ENCODE data around the gene PLA2G4B. TPM values are rescaled to one million over a fixed set of nuclear protein-coding genes. Genes with fewer than 3 reads are reported as not detected.
A peak's percentile ranks its signal among the peaks of the same experiment; 100 is the strongest.

PLA2G4B gene
- total RNA-seq, 1 experiment from 2014 or later, result 4.7 TPM

DNA sequence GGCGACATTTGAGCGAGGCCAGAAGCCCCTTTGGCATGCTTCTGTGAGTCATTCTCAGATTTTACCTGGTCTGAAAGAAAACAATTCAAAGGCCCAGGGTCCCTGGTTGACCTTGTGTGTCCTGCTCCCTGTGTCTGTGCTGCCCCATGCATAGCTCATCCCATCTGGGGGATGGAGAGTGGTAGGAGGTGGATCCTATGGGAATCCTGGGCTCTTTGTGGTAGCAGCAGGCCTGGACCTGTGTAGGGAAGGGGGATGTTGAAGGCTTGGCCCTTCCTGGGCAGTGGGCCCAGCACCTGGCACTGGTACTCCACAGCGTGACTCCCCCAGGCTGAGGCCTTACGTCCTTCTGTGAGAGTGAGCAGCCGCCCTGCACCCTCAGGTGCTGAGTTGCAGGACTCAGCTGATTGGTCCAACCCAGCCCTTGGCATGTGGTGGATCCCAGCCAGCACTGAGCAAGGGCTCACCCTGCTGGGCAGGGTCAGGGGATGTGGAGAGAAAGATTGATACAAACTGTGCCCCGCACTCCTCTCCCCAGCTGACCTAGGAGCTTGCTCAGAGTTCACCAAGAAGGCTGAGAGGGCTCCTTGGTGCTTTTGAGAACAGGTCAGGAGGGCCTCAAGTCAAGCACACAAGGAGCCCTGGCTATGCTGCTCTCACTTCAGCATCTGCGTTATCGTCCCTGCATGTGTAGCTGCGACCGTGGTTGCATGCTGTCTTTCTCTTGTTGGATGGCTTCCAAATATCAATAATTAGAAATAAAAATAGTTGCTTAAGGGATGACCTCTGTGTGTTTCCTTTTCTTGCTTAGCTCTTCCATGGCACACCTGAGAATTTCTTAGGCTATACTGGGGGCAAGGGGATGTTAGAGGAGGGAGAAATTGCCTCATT, 32.1 kb upstream of the PLA2G4B start:
- ChIA-PET POLR2A (interaction anchor here (0.6 kb wide), 1 partner anchor 183 kb away, joined by 6 read pairs; no protein-coding TSS in a partner anchor), CTCF (no interaction called here)
- H3K27ac ChIP-seq (ENCODE audit: low read length), result no peak overlapping the region
- no peak overlapping the region for H3K4me3 ChIP-seq (ENCODE audit: low read depth in 2 of 2, low read length in 2 of 2)
- no peaks in the 10 kb centered on the region; the same call in 1 of the 2 replicates for H3K4me1 ChIP-seq (ENCODE audit: control insufficient read depth, insufficient read depth, low read length)
- H3K9me3 ChIP-seq (ENCODE audit: control insufficient read depth, insufficient read depth, low read depth, low read length), result no peaks in the 10 kb centered on the region
- ATAC-seq, result 0 out of 2 replicates have a peak, but pooled peaks have one; percentile 31
- H3K27me3 ChIP-seq (ENCODE audit: control insufficient read depth, insufficient read depth, low read length), result no peaks in the 10 kb centered on the region
- H3K36me3 ChIP-seq (ENCODE audit: control insufficient read depth, insufficient read depth, low read length), result no peaks in the 10 kb centered on the region
- no peak for DNase-seq (ENCODE audit: low read depth, low spot score)
- intact Hi-C loops (cut with micrococcal nuclease; ENCODE audit: unreplicated experiment), result no loop called here
- no peak for TF ChIP-seq POLR2AphosphoS5 (IDR thresholded peaks at IDR 0.05; ENCODE audit: low read depth, low read length)
- no peak for TF ChIP-seq REST (IDR thresholded peaks at IDR 0.05; ENCODE audit: insufficient read depth in 1 of 2, low read depth in 2 of 2, low read length in 1 of 2)
- TF ChIP-seq CTCF (IDR thresholded peaks at IDR 0.05), result no peak
- in situ Hi-C loops (cut with HindIII; ENCODE audit: low pct_unique_long_range_greater_than_20kb, low sequenced_read_pairs), result no loop called here
- no TSS peak for BruUV-seq (replicated peaks)

GRCh38 chr15:41809121-41809520, 29.5 kb upstream of the PLA2G4B start:
- ATAC-seq (no peak), DNase-seq (ENCODE audit: low read depth, low spot score) (no peak)
- TF ChIP-seq CTCF (IDR thresholded peaks at IDR 0.05), result no peak
- no peak for TF ChIP-seq TCF7L2 (IDR thresholded peaks at IDR 0.05; ENCODE audit: low read depth, low read length)
- TF ChIP-seq POLR2AphosphoS5 (IDR thresholded peaks at IDR 0.05; ENCODE audit: low read depth, low read length), result no peak
- no peak for TF ChIP-seq SIN3A (IDR thresholded peaks at IDR 0.05; ENCODE audit: borderline replicate concordance, insufficient read depth, low read depth, low read length)
- Histone ChIP-seq H3K4me1 (ENCODE audit: control insufficient read depth, insufficient read depth, low read length) (no peaks in the 10 kb centered on the region; the same call in 1 of the 2 replicates), H3K36me3 (ENCODE audit: control insufficient read depth, insufficient read depth, low read length) (no peaks in the 10 kb centered on the region), H3K27me3 (ENCODE audit: control insufficient read depth, insufficient read depth, low read length) (no peaks in the 10 kb centered on the region), H3K4me3 (ENCODE audit: low read depth in 2 of 2, low read length in 2 of 2) (no peak overlapping the region), H3K9me3 (ENCODE audit: control insufficient read depth, insufficient read depth, low read depth, low read length) (no peaks in the 10 kb centered on the region), H3K27ac (ENCODE audit: low read length) (no peak overlapping the region)
- in situ Hi-C loops (cut with HindIII; ENCODE audit: low pct_unique_long_range_greater_than_20kb, low sequenced_read_pairs), result no loop called here
- ChIA-PET POLR2A (no interaction called here), CTCF (interaction anchor here (0.6 to 1.0 kb wide), 2 partner anchors 35 to 304 kb away, joined by 3 read pairs; partner anchors contain the start of gene MAPKBP1)
- intact Hi-C loops (cut with micrococcal nuclease; ENCODE audit: unreplicated experiment), result no loop called here
- no TSS peak for BruUV-seq (replicated peaks)
